ENCODE data around the gene EPB41L5. TPM values are rescaled to one million over a fixed set of nuclear protein-coding genes. Genes with fewer than 3 reads are reported as not detected.
A peak's percentile ranks its signal among the peaks of the same experiment; 100 is the strongest.

EPB41L5 gene
- polyA plus RNA-seq, 1 donor (not counting 4 experiments of a cell fraction or from before 2014, with no cell fraction given): 17.8 TPM

- Histone ChIP-seq H3K27me3 (ENCODE audit: control insufficient read depth, extremely low read depth, insufficient read depth, low read length) (no peaks in the 10 kb centered on the region), H3K9me1 (ENCODE audit: control insufficient read depth, extremely low read depth, insufficient read depth, low read length) (no peaks in the 10 kb centered on the region), H3K36me3 (ENCODE audit: control insufficient read depth in 2 of 2, extremely low read depth in 1 of 2, insufficient read depth in 2 of 2, low read length in 2 of 2) (no peaks in the 10 kb centered on the region), H3K9ac (ENCODE audit: control insufficient read depth, extremely low read depth, insufficient read depth, low read length) (no peak overlapping the region), H4K20me1 (ENCODE audit: control insufficient read depth, extremely low read depth, insufficient read depth, low read length) (no peaks in the 10 kb centered on the region), H3K27ac (ENCODE audit: control insufficient read depth, insufficient read depth, low read length) (no peak overlapping the region), H2AFZ (ENCODE audit: control insufficient read depth, low read length) (no peak overlapping the region), H3K4me1 (ENCODE audit: control insufficient read depth, extremely low read depth, insufficient read depth, low read length) (no peaks in the 10 kb centered on the region), H3K9me3 (ENCODE audit: control insufficient read depth, low read depth, low read length) (no peaks in the 10 kb centered on the region), H3K4me3 (ENCODE audit: control insufficient read depth in 2 of 3, extremely low read depth in 1 of 3, insufficient read depth in 2 of 3, low read depth in 1 of 3, low read length in 3 of 3) (no peak overlapping the region), H3K79me2 (ENCODE audit: control insufficient read depth, insufficient read depth, low read length) (no peaks in the 10 kb centered on the region), H3K4me2 (ENCODE audit: control insufficient read depth, extremely low read depth, insufficient read depth, low read depth, low read length) (no peak overlapping the region)
- TF ChIP-seq EZH2 (IDR thresholded peaks at IDR 0.05; ENCODE audit: low read length) (no peak), CTCF (optimal IDR thresholded peaks at IDR 0.05 in 1 of 3, IDR thresholded peaks at IDR 0.05 in 1 of 3, conservative IDR thresholded peaks at IDR 0.05 in 1 of 3; ENCODE audit: extremely low read depth in 1 of 3, insufficient read depth in 2 of 3, low read length in 3 of 3) (peak in 2 of 3 experiments; percentile 52 to 58)
- dilution Hi-C loops (cut with MboI; ENCODE audit: extremely low pct_ligation_motif_present, low sequenced_read_pairs): no loop called here
- FAIRE-seq (no peak), DNase-seq (ENCODE audit: low read depth, low spot score) (no peak)
These were observed 193.2 kb downstream of the EPB41L5 start for GRCh38 chr2:120206022-120206581.

DNA sequence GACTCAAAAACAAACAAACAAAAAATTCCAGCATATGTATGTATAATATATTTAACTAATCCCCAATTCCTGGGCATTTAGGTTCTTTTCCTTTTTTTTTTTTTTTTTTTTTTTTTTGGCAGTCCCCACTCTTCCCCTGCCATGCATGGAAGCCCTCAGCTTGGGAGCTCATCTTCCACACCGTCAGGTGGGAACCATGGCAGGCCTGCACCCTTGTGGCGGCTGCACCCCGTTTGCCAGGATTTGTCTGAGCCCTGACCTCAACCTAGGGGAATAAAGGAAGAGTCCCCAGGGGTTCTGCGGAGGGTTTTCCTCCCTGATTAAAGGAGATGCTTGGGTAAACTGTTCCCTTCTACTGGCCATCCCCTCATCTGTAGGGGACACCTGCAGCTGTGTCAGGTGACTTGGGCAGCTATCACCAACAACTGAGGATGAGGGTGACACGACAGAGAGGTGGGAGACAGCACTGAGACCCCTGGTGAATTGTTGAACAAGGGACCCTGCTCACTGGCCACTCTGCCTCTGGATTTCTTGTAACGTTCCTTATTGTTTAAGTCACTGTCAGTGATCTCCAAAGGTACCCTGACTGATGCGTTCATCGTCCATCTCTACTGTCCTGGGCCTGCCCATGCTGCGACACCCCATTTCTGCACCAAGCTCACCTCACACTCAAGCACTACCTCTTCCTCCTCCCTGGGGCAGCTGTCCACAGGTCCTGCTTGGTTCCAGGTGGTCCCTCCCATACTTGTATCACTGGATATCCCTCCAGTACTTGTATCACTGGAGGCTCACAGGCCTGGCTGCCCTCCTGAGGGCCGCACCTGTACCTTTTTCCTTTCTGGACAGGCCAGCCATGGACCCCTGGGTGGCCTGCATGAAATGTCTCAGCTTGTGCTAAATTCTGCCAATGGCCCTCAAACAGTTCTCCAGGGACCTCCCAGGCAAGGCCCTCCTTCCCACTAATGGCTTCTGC is 195.8 kb downstream of the EPB41L5 start:
- Histone ChIP-seq H3K27me3 (ENCODE audit: control insufficient read depth, extremely low read depth, insufficient read depth, low read length) (no peaks in the 10 kb centered on the region), H3K4me1 (ENCODE audit: control insufficient read depth, extremely low read depth, insufficient read depth, low read length) (no peaks in the 10 kb centered on the region)
- no peak for DNase-seq (ENCODE audit: low read depth, low spot score)

More for the DNA sequence above, 195.8 kb downstream of the EPB41L5 start:
- Histone ChIP-seq H3K9ac (ENCODE audit: control insufficient read depth, extremely low read depth, insufficient read depth, low read length) (no peak overlapping the region), H3K9me1 (ENCODE audit: control insufficient read depth, extremely low read depth, insufficient read depth, low read length) (no peaks in the 10 kb centered on the region), H3K36me3 (ENCODE audit: control insufficient read depth in 2 of 2, extremely low read depth in 1 of 2, insufficient read depth in 2 of 2, low read length in 2 of 2) (no peaks in the 10 kb centered on the region), H3K27ac (ENCODE audit: control insufficient read depth, insufficient read depth, low read length) (no peak overlapping the region), H3K4me3 (ENCODE audit: control insufficient read depth in 2 of 3, extremely low read depth in 1 of 3, insufficient read depth in 2 of 3, low read depth in 1 of 3, low read length in 3 of 3) (no peak overlapping the region), H4K20me1 (ENCODE audit: control insufficient read depth, extremely low read depth, insufficient read depth, low read length) (no peaks in the 10 kb centered on the region), H3K4me2 (ENCODE audit: control insufficient read depth, extremely low read depth, insufficient read depth, low read depth, low read length) (no peak overlapping the region), H3K79me2 (ENCODE audit: control insufficient read depth, insufficient read depth, low read length) (no peaks in the 10 kb centered on the region), H2AFZ (ENCODE audit: control insufficient read depth, low read length) (no peak overlapping the region), H3K9me3 (ENCODE audit: control insufficient read depth, low read depth, low read length) (no peaks in the 10 kb centered on the region)
- dilution Hi-C loops (cut with MboI; ENCODE audit: extremely low pct_ligation_motif_present, low sequenced_read_pairs): no loop called here
- TF ChIP-seq EZH2 (IDR thresholded peaks at IDR 0.05; ENCODE audit: low read length) (no peak), CTCF (optimal IDR thresholded peaks at IDR 0.05 in 1 of 3, IDR thresholded peaks at IDR 0.05 in 1 of 3, conservative IDR thresholded peaks at IDR 0.05 in 1 of 3; ENCODE audit: extremely low read depth in 1 of 3, insufficient read depth in 2 of 3, low read length in 3 of 3) (no peak)
- FAIRE-seq: no peak

Measured in keratinocyte (primary cell).